NCI-H69 (cell line): ENCODE results near the gene MEN1.

Experiments
- DNase-seq: peaks from one replicate; lab custom pipeline; 2025; lab: John Stamatoyannopoulos, UW

Gene MEN1

GRCh38 chr11:64784813-64785581 is 25.4 kb downstream of the MEN1 start:
- DNase-seq = no peak

- peak; percentile 100 for DNase-seq
Measured at GRCh38 chr11:64778473-64779298, 31.7 kb downstream of the MEN1 start, which contains the start of gene SF1. Gene SF1, minus strand, starts transcription at chr11:64778542. Its CDS starts 150 bp downstream, at chr11:64778392.

DNA sequence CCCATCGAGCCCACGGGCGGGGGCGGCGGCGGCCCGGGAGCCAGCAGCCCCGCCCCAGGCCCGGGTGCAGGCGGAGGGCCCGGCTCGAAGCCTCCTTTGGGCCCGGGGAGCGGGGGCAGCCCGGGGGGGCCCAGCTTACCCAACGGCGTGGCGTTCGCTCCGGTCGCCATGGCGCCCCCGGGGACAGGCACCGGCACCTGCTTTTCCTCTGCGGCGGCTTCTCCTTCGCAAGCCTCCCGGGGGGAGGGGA is 32.2 kb downstream of the MEN1 start:
- DNase-seq = no peak

GRCh38 chr11:64777449-64778222 is 32.7 kb downstream of the MEN1 start:
- DNase-seq = peak; percentile 94

GRCh38 chr11:64776875-64777274 is 33.5 kb downstream of the MEN1 start:
- DNase-seq = no peak

GRCh38 chr11:64776425-64776824 is 33.9 kb downstream of the MEN1 start:
- no peak for DNase-seq

GRCh38 chr11:64774144-64774543 is 36.2 kb downstream of the MEN1 start:
- DNase-seq = no peak

DNA sequence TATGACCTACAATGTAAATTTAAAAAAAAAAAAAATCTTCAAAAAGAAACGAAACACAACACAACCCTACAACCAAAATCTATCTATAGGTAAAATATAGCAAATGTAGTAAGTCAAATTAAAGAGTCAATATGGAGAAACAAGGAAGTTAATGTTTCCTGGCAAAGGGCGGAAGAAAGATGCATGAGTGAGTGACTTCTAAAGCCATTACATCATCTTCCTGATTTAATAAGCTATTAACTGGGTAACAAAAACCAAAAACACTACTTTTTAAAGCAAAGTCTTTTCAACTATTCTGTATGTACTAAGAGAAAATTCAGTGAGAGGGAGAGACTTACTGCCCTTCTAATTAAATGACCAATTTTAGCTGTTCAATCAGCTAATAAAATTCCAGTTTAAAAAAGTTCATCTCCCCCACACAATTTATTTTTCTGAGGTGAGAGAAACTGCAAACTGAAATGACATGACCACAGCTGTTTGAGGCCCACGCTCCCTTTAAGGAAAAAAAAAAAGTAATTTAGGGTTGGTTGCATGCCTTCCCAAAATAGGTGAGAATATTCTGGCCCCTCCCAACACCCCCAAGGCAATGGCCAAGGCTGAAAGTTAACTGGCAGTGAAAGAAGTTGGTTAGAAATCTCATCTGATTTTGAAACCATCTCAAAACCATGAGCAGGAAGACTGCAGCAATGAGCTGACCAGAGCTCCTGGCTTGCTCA is 37.9 kb downstream of the MEN1 start:
- DNase-seq = no peak

DNA sequence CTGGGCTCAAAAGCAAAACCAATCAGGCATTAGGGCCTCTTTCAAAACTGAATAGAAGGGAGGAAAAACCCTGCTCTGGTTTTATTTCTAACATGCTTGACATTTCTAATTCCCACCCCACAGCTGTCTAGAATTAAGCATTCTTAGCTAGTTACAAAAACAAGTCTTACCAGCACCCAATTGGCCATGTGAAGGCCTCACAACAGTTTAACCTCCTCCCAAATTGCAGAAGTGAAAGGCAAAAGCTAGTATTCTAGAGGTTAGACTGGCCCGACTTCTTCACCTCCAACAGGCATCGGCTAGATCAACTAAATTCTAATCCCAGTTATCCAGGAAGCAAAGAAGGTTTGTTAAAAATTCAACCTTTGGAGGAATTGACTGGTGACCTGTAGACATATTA is 38.5 kb downstream of the MEN1 start:
- no peak for DNase-seq

DNA sequence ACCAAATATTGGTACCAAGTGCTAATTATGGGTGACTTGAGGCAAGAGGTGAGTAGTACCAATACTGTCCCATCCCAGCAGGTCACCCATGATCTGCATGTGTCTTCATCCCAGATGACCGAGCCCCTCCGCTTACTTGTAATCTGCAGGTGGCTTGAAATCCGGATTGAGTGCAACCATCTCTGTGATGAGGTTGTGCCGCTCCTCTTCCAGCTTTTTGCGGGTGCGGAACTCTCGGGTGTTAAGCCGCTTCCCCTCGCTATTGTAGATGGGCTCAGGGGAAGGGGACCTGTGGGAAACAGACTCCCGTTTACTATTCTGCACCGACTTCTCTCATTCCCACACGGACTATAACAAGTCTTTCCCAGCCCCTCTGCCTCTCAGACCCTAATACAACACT is 40.2 kb downstream of the MEN1 start:
- no peak for DNase-seq

- DNase-seq = no peak
Measured at GRCh38 chr11:64769283-64769682, 41.1 kb downstream of the MEN1 start.

- DNase-seq = no peak
Measured at GRCh38 chr11:64768300-64768694, 42.1 kb downstream of the MEN1 start.

DNA sequence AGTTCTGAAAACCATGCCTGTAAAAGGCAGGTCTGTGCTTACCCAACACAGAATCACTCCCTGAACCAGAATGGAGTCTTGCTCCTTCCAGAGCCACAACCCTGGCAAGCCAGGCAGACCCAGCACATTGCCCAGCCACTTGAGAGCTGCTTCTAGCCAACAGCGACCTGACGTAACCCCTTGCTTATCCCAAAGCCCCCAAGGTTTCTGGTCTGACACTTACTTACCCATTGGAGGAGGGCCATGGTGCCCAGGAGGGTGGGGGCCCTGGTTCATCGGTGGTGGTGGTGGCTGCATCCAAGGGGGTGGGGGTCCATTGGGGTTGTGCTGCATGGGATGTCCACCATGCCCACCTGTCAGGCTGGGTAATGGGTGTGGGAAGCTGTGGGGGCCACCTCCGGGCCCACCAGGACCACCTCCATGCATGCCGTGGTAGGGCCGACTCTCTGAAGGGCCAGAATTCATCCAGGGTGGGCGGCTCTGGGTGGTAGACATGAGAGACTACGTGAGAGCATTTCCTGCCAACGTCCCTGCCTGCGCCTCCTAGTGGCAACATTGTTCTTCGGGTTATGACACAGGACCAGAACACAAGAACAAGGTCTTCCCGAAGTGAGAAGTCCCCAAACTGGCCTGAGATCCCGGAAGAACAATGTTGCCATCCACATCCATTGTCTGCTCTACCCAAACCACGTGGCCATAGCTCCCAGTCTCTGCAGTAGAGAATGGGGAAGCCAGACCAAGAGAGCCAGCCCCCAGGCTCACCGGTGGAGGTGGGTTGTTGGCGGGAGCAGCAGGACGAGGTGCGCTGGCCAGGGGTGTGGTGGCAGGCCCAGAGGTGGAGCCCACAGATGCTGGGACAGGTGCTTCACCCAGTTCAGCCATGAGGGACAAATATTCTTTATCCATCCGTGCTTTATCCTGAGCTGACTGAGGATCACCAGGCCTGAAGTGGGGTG is 42.7 kb downstream of the MEN1 start:
- peak; percentile 66 for DNase-seq

GRCh38 chr11:64766881-64767280 is 43.5 kb downstream of the MEN1 start:
- DNase-seq = no peak

- no peak for DNase-seq
Measured at GRCh38 chr11:64765851-64766665, 44.3 kb downstream of the MEN1 start.

DNA sequence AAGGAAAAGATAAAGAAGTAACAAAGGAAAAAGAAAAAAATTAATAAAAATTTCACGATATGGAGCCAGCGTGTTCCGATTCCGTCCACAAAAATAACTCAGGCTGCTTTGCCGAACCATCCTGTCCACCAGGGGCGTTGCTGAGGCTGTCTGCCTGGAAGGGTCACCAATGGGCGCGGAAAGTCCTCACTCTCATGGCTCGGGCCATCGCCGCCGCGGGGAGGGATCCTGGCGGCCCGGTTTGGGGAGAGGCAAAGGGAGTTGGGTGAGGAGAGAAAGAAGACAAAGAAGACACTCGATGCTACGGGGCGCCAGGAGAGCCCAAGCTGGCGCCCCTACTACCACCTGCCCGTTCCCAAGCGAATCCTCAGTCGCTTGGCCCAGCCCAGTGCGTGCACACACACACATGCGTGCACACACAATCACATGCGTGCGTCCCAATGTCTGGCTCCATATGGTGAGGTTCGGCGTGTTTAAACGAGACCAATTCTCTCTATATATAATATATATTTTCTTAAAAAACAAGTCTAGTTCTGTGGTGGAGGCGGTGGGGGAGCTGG is 45.0 kb downstream of the MEN1 start:
- no peak for DNase-seq

DNA sequence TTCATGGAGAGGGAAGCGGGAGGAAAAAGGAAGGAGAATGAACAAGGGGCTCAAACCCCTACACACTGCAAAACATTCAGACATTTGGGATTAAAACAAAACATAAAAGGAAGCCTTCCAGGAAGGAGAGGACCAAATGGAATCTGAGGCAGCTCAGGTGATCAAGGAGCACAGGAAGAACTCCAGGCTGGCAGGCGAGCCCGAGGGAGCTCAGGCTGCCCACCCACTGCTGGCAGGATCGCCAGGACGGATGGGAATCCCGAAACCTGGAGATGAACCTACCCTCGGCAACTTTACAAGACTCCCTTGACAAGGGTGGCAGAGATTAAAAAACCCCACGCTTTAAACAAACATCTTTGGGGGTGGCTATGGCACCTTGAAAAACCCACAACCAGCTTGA is 45.6 kb downstream of the MEN1 start:
- no peak for DNase-seq

DNA sequence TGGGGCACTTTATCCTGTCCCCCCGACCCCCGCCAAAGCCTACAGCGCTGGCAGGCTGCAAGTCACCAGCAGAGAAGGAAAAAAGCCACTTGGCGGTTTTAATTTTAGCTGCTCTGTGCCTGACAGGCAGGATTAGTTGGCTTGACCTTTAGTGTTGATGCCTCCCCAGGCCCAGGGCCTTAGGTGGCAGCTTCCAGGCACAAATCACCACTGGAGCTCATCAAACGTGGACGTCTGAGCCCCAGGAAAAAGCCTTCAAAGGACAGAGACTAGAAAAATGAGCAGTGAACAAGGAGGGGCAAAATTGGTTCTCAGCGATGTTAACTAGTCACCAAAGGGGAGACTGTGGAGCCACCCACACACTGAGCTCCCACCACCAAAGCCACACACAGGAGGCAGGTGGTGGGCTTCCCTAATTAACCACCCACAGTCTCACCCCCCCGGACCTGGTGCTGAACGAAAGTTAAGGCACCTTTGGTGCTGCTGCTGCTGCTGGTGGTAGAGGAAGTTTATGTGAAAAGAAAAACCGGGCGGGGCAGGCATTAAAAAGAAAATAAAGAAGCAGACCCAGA is 46.2 kb downstream of the MEN1 start:
- DNase-seq = peak; percentile 34

DNA sequence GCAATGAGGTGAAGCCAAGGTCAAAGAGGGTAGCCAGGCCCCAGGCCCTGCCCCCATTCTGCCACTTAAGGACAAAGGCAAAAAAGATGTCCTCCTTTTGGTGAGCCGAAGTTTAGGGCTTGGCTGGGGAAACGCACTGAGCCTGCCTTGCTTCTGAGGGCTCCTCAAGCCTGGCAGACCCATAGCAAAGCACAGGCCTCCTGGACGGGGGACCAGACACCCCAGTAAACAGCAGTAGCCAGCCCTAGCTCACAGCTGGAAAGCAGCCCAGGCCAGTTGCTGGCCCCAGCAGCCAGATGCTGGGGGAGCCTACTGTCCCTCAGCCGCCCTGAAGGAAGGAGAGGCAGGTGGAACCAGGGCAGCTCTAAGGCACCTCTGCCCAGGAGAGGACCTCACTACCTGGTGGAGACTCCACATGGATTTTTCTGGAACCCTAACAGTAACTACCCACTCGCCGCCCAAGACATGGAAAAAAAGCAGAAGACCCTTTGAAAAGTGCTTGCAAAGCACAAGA is 46.8 kb downstream of the MEN1 start:
- DNase-seq = no peak
